Measurements from ENCODE around the gene KCNG1.

DNA sequence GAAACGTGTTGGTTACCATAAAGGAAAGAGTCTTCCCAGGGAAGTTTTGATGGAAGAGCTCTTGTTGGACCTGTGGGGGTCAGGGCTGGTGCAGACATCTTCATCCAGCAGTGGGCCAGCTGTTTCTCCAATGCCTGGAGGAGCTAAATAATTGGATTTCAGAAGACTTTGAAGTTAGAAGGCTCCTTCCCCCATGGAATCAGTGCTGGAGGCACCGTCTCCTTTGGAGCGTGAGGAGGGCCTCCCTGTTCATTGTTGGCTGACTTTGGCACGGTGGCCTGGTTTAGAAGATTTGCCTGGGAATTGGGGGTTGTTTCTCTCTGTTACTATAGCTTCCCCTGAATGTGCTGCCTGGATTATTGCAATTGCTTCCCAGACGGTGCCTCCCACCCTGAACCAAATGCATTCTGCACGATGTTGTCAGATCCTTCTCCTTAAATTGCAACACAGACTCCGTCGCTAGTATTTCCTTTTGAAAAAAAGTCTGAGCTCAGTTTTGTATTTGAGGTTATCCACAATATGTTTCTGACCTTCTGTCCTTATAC, 27.7 kb upstream of the KCNG1 start:
- TF ChIP-seq POLR2A (IDR thresholded peaks at IDR 0.05; ENCODE audit: low read depth, low read length), result no peak
- TF ChIP-seq POLR2AphosphoS5 (IDR thresholded peaks at IDR 0.05; ENCODE audit: low read depth, low read length), result no peak
